GM23248 (cell line): ENCODE data around the gene NHLH1. TPM values are rescaled to one million over a fixed set of nuclear protein-coding genes. Genes with fewer than 3 reads are reported as not detected.

Experiments used
- DNase-seq: peaks from one replicate; pipeline ENCODE4 v3.0.0-alpha.2; 2015
- H2AFZ ChIP-seq: fragments of 200-600 bp; sonication (generic); 2 replicates; pipeline ENCODE4 v1.6.1; 2016; ENCODE audit warnings: antibody characterized with exemption
- H3F3A ChIP-seq: fragments of 200-600 bp; sonication (generic); 2 replicates; pipeline ENCODE4 v1.6.1; 2016; ENCODE audit warnings: mild to moderate bottlenecking, antibody characterized with exemption, mixed run types; ENCODE audit not compliant: insufficient read depth
- H3K27ac ChIP-seq: fragments of 200-600 bp; sonication (generic); 2 replicates; pipeline ENCODE4 v1.5.1; 2016; ENCODE audit warnings: mild to moderate bottlenecking
- H3K27me3 ChIP-seq: fragments of 200-600 bp; sonication (generic); replicated peaks from 2 replicates; pipeline ENCODE4 v1.6.1; 2016; ENCODE audit warnings: mild to moderate bottlenecking; ENCODE audit not compliant: insufficient read depth
- H3K36me3 ChIP-seq: fragments of 200-600 bp; sonication (generic); 2 replicates; pipeline ENCODE4 v1.6.1; 2016; ENCODE audit warnings: low read depth, mild to moderate bottlenecking
- H3K4me1 ChIP-seq: fragments of 200-600 bp; sonication (generic); 2 replicates; pipeline ENCODE4 v1.6.1; 2016; ENCODE audit warnings: mild to moderate bottlenecking; ENCODE audit not compliant: insufficient read depth
- H3K4me2 ChIP-seq: fragments of 200-600 bp; sonication (generic); one replicate; pipeline ENCODE4 v1.6.1; 2016; ENCODE audit warnings: mild to moderate bottlenecking; ENCODE audit not compliant: unreplicated experiment
- H3K4me3 ChIP-seq: fragments of 200-600 bp; sonication (generic); 2 replicates; pipeline ENCODE4 v1.5.1; 2016; ENCODE audit warnings: mild to moderate bottlenecking
- H3K79me2 ChIP-seq: fragments of 200-600 bp; sonication (generic); 2 replicates; pipeline ENCODE4 v1.6.1; 2016; ENCODE audit warnings: mild to moderate bottlenecking; ENCODE audit not compliant: insufficient read depth
- H3K9ac ChIP-seq: fragments of 200-600 bp; sonication (generic); 2 replicates; pipeline ENCODE4 v1.6.1; 2016; ENCODE audit warnings: mild to moderate bottlenecking
- H3K9me2 ChIP-seq: fragments of 200-600 bp; sonication (generic); 2 replicates; pipeline ENCODE4 v1.6.1; 2016; ENCODE audit warnings: mixed run types, mild to moderate bottlenecking, moderate library complexity; ENCODE audit not compliant: insufficient read depth
- H3K9me3 ChIP-seq: fragments of 200-600 bp; sonication (generic); one replicate; pipeline ENCODE4 v1.6.1; 2017; ENCODE audit warnings: low read depth
- H4K20me1 ChIP-seq: fragments of 200-600 bp; sonication (generic); 2 replicates; pipeline ENCODE4 v1.6.0; 2016; ENCODE audit not compliant: insufficient read depth
- EZH2 ChIP-seq: fragments of 200-600 bp; sonication (generic); IDR thresholded peaks from 2 replicates; pipeline ENCODE4 v1.6.1; 2018; ENCODE audit warnings: antibody characterized with exemption, mild to moderate bottlenecking; ENCODE audit not compliant: insufficient read depth, poor library complexity, severe bottlenecking
- EZH2phosphoT487 ChIP-seq: fragments of 200-600 bp; sonication (generic); IDR thresholded peaks from 2 replicates; pipeline ENCODE4 v1.6.1; 2018; ENCODE audit warnings: antibody characterized with exemption, moderate library complexity, mild to moderate bottlenecking, low read depth; ENCODE audit not compliant: insufficient read depth
- WGBS, 2 experiments: methylation state at CpG; one replicate each; pipeline ENCODE4 v1.1.6; 2015 to 2017; ENCODE audit warnings: low lambda C conversion rate in 2 of 2, low coverage in 1 of 2; ENCODE audit errors: missing lambda C conversion rate in 2 of 2; 5-methylcytosine and 5-hydroxymethylcytosine counted together
- in situ Hi-C: fragments of 300-500 bp; cut with MboI; formaldehyde crosslinking; loops from 2 replicates; pipeline ENCODE4 v1.15.0; 2020
- polyA plus RNA-seq: library from polyadenylated mRNA; unstranded; fragments of >200 nt; fragmentation: Nextera tagmentation; extraction: Ambion mirVana; gene quantifications from 2 replicates; pipeline ENCODE4 v1.2.1, GENCODE V29; 2016
- total RNA-seq: library from RNA; depleted of rRNA; stranded (reverse); fragments of >200 nt; shearing (Covaris generic); gene quantifications from 2 replicates; pipeline ENCODE4 v1.2.3, GENCODE V29; 2014

NHLH1 gene
- total and polyA plus RNA-seq, 2 experiments from 2014 or later = 0.31 TPM; not detected in 1

DNA sequence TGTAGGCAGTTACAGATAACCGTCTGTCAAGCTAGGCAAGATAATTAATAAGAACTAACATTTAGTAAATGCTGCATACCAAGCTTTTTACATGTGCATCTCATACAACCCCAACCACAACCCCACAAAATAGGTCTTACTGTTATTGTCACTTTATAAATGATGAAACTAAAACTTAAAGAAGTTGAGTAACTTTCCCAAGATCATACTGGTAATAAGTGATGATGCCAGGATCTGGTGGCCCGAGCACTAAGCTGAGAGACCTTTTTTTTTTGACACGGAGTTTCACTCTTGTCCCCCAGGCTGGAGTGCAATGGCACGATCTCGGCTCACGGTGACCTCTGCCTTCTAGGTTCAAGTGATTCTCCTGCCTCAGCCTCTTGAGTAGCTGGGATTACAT lies 21.9 kb upstream of the NHLH1 start:
- 96 to 100% methylated on average over 6 of the region's 6 CpGs for WGBS, 2 experiments
- no peak overlapping the region for H3K27ac ChIP-seq
- H3K4me2 ChIP-seq = no peak overlapping the region
- H3K9me3 ChIP-seq = no peaks in the 10 kb centered on the region
- H3K36me3 ChIP-seq = peaks cover 15% of the 10 kb centered on the region
- DNase-seq = no peak
- no peak overlapping the region for H3K4me3 ChIP-seq
- no peaks in the 10 kb centered on the region for H3K9me2 ChIP-seq
- no peaks in the 10 kb centered on the region for H3K27me3 ChIP-seq
- peaks cover 95% of the 10 kb centered on the region for H3K79me2 ChIP-seq
- in situ Hi-C loops = no loop called here
- no peak overlapping the region for H3K9ac ChIP-seq
- no peak overlapping the region for H2AFZ ChIP-seq
- peaks cover 9% of the 10 kb centered on the region; the same call in 1 of the 2 replicates for H4K20me1 ChIP-seq
- H3F3A ChIP-seq = no peaks in the 10 kb centered on the region; the same call in 1 of the 2 replicates
- H3K4me1 ChIP-seq = peaks cover 24% of the 10 kb centered on the region
- TF ChIP-seq EZH2 (no peak), EZH2phosphoT487 (no peak)

DNA sequence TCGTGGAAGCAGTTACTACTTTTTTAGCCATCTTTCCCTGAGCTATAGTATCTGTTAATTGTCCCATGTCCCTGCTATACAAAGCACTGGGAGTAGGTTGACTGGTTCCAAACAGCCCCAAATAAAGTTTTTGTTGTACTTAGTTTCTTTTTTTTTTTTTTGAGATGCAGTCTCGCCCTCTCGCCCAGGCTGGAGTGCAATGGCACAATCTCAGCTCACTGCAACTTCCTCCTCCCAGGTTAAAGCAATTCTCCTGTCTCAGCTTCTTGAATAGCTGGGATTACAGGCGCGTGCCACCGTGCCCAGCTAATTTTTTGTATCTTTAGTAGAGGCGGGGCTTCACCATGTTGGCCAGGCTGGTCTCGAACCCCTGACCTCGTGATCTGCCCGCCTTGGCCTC lies 20.4 kb upstream of the NHLH1 start:
- 0 out of 2 replicates have a peak, but pooled peaks cover under 1% of the 10 kb centered on the region for H4K20me1 ChIP-seq
- peaks cover 20% of the 10 kb centered on the region for H3K36me3 ChIP-seq
- H3K9me2 ChIP-seq = no peaks in the 10 kb centered on the region
- no peak for TF ChIP-seq EZH2phosphoT487
- TF ChIP-seq EZH2 = no peak
- no peak overlapping the region for H2AFZ ChIP-seq
- H3K79me2 ChIP-seq = peaks cover 80% of the 10 kb centered on the region
- DNase-seq = no peak
- in situ Hi-C loops = no loop called here
- H3K9me3 ChIP-seq = no peaks in the 10 kb centered on the region
- no peaks in the 10 kb centered on the region for H3K27me3 ChIP-seq
- 97 to 98% methylated on average over 10 of the region's 10 CpGs for WGBS, 2 experiments
- H3K4me3 ChIP-seq = no peak overlapping the region
- no peak overlapping the region for H3K9ac ChIP-seq
- H3K4me2 ChIP-seq = no peak overlapping the region
- no peaks in the 10 kb centered on the region for H3F3A ChIP-seq
- H3K4me1 ChIP-seq = peaks cover 9% of the 10 kb centered on the region
- no peak overlapping the region for H3K27ac ChIP-seq

DNA sequence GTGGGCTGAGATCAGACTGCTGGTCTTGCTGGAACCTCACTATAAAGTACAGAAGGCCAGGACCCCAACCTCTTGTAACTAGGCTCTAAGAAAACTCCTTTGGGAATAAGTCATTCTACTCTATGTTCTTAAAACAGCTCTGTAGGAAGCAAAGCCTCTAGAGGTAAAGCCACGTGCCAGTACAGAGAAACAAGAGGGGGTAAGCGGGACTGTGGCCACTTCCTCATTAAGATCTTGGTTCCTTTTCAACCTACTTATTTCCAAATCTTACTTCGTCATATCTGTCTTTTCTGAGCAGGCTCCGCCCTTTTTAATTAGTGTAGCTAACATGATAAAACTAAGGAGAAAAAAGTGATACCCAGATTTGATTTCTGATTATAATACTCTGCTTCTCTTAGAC lies 19.9 kb upstream of the NHLH1 start:
- H3K4me1 ChIP-seq = peaks cover 6% of the 10 kb centered on the region
- H3K9ac ChIP-seq = no peak overlapping the region
- H3F3A ChIP-seq = no peaks in the 10 kb centered on the region
- TF ChIP-seq EZH2 = no peak
- TF ChIP-seq EZH2phosphoT487 = no peak
- H3K27ac ChIP-seq = no peak overlapping the region
- no peak overlapping the region for H3K4me3 ChIP-seq
- WGBS, 2 experiments = 62 to 66% methylated on average over 4 of the region's 4 CpGs
- in situ Hi-C loops = no loop called here
- H3K79me2 ChIP-seq = peaks cover 75% of the 10 kb centered on the region
- no peaks in the 10 kb centered on the region for H3K9me2 ChIP-seq
- no peaks in the 10 kb centered on the region for H4K20me1 ChIP-seq
- H3K36me3 ChIP-seq = peaks cover 23% of the 10 kb centered on the region
- no peaks in the 10 kb centered on the region for H3K27me3 ChIP-seq
- H3K9me3 ChIP-seq = no peaks in the 10 kb centered on the region
- no peak for DNase-seq
- no peak overlapping the region for H2AFZ ChIP-seq
- no peak overlapping the region for H3K4me2 ChIP-seq

DNA sequence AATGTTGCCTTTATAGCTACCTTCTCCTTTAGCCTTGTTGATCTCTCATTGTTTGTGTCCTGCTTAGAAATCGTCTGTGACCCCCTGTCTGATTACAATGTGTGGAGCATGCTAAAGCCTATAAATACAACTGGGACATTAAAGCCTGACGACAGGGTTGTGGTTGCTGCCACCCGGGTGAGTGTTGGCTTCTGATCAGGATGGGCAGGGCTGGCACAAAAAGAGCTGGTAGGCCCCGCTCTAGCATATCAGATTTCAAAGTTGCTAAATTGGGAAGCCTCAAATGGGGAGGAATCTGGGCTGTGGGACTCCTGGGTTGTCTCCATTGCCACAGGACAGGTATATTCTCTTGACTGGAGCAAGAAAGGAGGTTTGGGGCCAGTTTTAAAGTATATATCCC lies 15.2 kb upstream of the NHLH1 start:
- no peak for DNase-seq
- peaks cover 47% of the 10 kb centered on the region; the same call in 1 of the 2 replicates for H3K36me3 ChIP-seq
- in situ Hi-C loops = no loop called here
- peaks cover 6% of the 10 kb centered on the region; the same call in 1 of the 2 replicates for H3F3A ChIP-seq
- H3K4me1 ChIP-seq = no peaks in the 10 kb centered on the region
- H3K4me2 ChIP-seq = no peak overlapping the region
- H4K20me1 ChIP-seq = no peaks in the 10 kb centered on the region
- H3K4me3 ChIP-seq = no peak overlapping the region
- WGBS, 2 experiments = 43 to 45% methylated on average over 4 of the region's 4 CpGs
- H3K9ac ChIP-seq = no peak overlapping the region
- no peak for TF ChIP-seq EZH2
- TF ChIP-seq EZH2phosphoT487 = no peak
- no peaks in the 10 kb centered on the region for H3K9me3 ChIP-seq
- no peak overlapping the region for H2AFZ ChIP-seq
- H3K79me2 ChIP-seq = peaks cover 28% of the 10 kb centered on the region
- H3K27me3 ChIP-seq = no peaks in the 10 kb centered on the region
- H3K27ac ChIP-seq = no peak overlapping the region
- H3K9me2 ChIP-seq = no peaks in the 10 kb centered on the region

DNA sequence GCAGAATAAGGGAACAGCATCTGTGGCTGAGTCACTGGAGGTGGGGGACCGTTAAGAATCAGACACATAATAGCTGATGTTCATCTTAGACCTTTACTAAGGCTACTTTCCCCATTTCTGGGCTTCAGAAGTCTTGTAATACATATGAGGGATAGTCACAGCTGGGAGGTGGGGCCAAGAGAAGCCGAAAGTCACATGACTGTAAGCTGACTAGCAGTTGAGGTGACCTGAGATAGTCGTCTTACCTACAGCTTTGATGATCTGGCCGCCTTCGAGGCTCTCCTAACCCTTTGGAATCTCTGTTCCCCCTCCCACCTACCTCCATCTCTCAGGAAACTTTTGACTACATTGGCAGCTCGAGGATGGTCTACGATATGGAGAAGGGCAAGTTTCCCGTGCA lies 14.3 kb upstream of the NHLH1 start:
- Histone ChIP-seq H3K4me3 (no peak overlapping the region), H3K4me1 (peaks cover 7% of the 10 kb centered on the region; the same call in 1 of the 2 replicates), H3K9me3 (no peaks in the 10 kb centered on the region), H3F3A (peaks cover 7% of the 10 kb centered on the region; the same call in 1 of the 2 replicates), H4K20me1 (no peaks in the 10 kb centered on the region), H3K36me3 (peaks cover 47% of the 10 kb centered on the region; the same call in 1 of the 2 replicates), H2AFZ (no peak overlapping the region), H3K4me2 (no peak overlapping the region), H3K79me2 (peaks cover 19% of the 10 kb centered on the region; the same call in 1 of the 2 replicates), H3K9ac (no peak overlapping the region), H3K27ac (no peak overlapping the region), H3K9me2 (no peaks in the 10 kb centered on the region), H3K27me3 (no peaks in the 10 kb centered on the region)
- WGBS, 2 experiments = 92 to 94% methylated on average over 8 of the region's 8 CpGs
- in situ Hi-C loops = no loop called here
- TF ChIP-seq EZH2 = no peak
- TF ChIP-seq EZH2phosphoT487 = no peak
- DNase-seq = no peak
